Measurements from ENCODE around the gene MASP1.
"Not testable (repeated sequence)": the region's sequence is repeated elsewhere in the genome, so short reads cannot be mapped to it uniquely, and the experiment has no call there.

Gene MASP1

DNA sequence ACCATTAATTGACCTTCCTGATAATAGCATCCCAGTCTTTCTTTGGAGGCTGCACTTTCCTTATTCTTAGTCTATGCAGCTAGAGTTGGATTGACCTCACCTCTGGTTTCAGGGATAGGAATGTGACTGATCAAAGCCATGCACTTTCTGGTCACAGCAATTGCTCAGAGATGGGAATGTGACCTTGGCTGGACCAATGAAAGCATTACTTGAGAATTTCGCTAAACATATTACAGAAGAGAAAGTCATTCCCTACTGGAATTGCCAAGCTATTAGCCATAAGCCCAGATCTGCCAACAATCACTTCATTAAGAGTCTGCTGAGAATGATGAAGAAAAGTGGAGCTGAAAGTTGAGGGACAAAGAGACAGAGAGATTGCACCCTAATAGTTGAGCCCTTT lies 61.5 kb downstream of the MASP1 start:
- no peak for DNase-seq

DNA sequence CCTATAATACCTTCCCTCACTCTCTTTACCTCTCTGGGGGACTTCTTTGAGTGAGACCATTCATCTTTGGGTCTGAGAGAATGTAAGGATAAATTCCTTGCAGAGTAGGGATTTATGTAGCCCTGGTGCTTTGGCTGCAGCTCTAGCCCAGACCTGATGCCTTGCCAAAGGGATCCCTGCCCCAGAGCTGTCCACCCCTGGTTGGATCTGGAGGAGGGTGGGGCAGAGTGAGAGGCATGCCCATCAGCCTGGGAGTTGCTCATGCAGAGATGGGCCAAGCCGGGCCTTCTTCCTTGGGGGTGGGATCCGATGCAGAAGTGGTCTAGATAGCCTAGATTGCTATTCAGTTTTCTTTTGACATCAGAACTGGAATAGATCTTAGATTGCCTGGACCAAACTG lies 62.8 kb downstream of the MASP1 start:
- DNase-seq = no peak

DNA sequence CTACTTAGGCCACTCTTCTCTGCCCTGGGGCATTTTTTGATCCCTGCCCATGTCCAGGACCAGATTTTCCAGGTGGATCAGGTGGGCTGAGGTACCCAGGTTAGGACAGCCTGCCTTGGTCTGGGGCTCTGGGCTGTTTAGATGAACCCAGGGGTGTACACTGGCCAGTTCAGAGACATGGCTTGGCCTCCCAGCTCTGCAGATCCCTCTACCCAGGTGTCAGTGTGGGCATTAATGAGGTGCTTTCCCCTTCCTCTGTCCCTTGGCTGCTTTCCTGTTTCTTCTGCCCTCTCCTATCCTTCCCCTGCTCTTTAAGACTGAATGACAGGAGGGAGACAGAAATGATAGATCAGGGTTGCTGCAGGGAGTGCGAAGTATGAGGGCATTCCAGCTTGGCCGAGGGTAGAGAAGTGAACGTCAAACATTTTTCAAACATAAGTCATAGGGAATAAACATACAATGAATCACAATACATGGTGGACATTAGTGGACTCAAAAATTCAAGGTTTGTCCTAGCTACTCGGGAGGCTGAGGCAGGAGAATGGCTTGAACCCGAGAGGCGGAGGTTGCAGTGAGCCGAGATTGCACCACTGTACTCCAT lies 63.8 kb downstream of the MASP1 start:
- DNase-seq = no peak

DNA sequence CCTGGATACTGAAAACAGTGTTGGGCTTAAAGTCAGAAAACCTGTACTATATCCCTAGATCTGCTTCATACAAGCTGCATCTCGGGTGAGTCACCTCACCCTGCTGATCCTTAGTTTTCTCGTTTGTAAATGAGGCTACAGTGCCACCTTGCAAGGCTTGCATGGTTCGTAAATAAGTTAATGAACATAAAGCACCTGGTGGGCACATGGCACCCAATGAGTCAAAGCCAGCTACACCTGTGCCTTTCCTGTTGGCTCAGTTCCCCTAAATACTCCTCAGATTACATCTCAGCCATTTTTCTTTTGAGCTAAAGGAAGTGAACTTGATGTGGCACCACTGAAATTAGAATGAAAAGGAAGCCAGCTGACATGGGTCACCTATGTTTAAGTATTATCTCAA lies 67.7 kb downstream of the MASP1 start:
- DNase-seq = no peak

DNA sequence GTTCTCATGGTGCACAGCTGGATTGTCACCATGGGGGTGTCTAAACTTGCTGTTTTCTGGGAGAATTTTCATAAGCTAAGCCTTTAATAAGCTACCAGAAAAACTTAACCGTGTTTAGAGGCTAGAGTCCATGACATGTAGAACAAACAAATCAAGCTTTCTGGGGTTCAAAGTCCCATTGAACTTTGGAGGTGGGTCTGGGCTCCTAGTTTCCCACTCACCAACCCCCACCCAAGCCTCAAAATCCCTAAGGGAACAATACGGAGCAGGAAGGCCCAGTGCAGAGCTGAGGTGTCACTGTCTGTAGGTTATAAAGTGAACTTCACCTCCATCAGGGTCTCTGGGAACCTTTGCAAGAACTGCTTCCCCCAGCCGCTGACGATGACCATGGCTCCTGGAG lies 68.7 kb downstream of the MASP1 start:
- DNase-seq = no peak

DNA sequence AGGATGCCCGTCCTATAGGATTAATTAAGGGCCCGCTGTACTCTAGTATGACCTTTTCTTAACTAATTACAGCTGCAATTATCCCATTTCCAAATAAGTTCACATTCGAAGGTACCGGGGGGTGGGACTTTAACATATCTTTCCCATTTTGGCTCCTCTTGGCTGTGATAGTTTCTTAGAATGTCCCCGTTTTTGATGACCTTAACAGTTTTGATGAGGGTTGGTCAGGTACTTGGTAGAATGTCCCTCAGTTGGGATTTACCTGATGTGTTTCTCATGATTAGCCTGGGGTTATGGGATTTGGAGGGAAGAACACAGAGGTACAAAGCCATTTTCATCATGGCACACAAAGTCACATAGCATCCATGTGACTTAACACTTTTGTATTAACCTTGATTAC lies 76.1 kb downstream of the MASP1 start:
- no peak for DNase-seq

DNA sequence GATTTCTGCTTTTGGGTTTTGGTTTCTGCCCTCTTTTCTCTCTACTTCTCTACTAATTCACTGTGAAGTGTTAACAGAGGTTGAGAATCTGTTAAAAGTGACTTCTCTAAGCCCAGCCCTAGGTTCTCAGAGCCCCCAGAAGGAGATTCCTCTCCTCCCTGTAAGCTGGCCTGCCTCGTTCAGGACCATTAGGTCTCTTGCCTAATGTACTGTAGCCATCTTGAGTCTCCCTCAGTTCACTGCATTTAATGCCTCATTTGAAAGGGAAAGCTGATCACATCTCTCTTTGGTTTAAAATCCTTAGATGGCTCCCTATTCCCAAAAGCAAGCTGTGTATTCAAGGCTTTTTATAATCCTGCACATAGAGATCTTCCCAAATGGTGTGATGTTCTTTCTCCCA lies 77.9 kb downstream of the MASP1 start:
- no peak for DNase-seq

DNA sequence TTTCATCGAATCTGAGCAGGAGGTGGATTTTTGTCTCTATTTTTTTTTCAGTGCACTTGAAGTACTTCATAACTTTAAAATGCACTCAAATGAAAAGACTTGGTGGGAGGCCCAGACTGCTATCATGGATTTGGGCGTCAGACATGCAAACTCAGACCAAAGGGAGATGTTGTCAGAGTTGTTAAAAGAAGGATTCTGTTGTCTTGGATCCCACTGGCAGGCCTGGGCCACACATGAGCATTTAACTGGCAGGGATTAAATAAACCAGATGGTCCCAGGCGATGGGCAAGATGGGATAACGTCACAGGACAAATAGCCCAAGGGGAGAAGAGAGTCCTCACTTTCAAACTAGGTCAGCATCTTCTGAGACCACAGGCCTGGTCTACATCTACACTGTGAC lies 78.8 kb downstream of the MASP1 start:
- peak in 1 of 51 donors; percentile 3 for DNase-seq

DNA sequence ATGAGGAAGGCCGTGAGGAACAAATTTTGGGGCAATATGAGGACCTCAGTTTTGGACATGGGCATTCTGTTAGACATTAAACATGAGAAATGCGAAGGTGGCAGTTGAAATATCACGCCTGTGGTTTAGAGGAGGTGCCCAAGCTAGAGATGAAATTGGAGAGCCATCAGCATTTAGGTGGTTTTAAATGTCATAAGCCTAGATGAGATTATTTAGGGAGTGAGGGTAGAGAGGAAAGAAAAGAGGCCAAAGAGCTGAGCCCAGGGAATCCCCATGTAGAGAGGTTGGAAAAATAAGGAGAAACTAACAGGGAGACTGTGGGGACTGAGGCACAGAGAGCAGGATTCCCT lies 79.4 kb downstream of the MASP1 start:
- DNase-seq = no peak

DNA sequence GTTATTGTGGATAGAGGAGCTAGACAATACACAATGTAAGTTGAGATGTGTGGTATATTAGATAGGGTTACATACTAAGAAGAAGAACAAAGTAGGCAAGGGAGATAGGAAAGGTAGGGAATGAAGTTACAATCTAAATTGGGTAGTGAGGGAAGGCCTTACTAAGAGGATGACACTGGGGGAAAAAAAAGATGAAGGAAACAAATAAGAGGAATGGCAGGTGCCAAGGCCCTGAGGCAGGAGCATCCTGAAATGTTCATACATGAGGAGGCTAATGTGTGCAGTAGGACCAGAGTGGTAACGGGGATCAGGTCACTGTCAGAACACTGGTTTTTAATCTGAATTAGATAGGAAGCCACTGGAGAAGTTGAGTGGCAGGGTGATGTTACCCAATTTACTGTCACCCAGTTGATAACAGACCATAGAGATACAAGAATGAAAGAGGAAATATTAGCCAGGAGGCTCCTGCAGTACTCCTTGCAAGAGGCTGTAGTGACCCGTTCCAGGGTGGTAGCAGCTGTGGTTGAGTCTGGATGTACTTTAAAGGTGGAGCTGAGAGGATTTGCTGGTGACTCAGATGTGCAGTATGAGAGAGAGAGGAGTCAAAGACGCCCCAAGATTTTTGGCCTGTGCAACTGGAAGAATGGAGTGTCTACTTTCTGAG lies 79.9 kb downstream of the MASP1 start:
- no peak for DNase-seq

DNA sequence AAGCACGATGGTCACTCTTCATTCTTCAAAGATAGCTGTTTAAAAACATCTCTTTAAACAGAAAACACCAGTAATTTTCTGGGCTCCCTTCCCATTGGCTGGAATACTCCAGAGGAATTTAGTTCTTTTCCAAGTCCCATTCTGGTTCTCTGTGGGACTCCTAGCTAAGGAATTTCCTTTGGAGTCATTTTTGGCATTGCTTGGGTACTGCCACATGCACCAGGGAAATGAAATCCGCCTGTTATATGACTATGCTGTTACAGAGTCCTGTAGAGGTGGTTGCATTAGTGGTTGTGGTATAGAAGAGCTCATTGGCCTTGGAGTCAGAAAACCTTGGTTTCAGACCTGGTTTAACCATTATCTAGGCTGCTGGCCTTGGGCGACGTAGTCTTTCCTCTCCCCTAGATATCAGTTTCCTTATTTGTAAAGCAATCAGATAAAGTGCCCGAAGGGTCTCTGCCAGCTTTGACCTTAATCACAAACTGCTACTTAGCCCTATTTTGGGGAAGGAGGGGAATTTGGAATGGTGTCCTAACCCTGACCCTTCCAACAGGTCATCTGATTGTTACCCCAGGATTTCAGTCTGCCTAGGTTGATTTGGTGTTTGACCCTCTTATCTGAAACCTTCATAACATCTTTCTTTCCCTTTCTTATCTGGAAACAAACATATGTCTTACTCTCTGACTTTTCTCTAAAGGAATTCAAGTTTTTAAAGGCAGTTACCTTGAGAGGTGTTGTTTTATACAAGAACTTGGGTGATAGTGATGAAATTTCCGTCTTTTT lies 80.8 kb downstream of the MASP1 start:
- DNase-seq = peak in 1 of 51 donors; percentile 2

DNA sequence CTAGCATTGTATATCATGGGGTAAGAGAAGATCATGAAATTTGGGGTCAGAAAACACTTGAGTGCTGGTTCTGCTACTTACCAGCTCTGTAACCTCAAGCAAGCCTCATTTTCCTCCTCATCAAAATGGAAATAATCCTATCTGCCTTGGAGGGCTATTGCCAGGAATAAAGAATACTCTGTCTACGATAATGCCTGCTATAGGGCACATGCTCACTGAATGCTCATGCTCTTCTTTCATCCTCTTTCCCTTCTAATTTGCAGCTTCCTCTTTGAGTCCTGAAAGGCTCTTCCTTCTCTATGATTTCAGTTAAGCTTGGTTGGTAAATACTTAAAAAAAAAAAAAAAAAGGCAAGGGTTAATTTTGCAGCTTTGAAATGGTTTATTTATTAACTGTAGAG lies 81.4 kb downstream of the MASP1 start:
- no peak for DNase-seq

DNA sequence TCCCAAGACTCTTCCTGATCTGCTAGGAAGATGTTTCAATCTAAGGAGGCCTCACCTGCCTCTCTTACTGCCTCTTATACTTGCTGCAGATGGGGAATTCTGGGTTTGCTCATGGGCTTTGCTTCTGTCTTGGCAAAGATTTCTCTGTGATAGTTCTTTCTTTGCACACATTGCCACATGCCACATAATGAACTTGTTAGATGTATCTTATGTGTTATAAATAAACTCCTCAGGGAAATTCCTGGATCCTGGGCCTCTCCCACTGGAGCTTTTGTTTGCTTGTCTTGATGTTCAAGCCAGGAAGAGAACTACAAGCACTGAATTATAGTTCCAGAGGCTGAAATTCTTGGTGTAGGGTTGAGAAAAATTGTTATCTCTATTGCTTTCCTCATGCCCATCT lies 82.0 kb downstream of the MASP1 start:
- DNase-seq = no peak

DNA sequence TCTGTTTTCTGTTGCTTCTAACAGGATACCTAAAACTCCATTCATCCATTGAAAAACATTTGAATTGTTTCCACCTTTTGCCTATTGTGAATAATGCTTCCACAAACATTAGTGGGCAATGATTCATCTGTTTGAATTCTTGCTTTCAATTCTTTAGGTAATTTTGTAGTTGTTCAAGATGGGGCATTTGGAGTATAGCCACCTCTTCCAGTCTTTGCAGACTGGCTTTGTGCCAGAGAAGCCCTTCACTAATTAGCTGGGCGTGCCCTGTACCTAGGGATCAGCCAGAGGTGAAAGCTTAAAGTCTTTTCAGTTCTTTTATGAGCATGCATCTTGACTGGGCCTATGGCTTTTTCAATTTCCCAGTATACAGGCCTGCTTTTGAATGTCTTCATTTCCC lies 83.4 kb downstream of the MASP1 start:
- DNase-seq = no peak

DNA sequence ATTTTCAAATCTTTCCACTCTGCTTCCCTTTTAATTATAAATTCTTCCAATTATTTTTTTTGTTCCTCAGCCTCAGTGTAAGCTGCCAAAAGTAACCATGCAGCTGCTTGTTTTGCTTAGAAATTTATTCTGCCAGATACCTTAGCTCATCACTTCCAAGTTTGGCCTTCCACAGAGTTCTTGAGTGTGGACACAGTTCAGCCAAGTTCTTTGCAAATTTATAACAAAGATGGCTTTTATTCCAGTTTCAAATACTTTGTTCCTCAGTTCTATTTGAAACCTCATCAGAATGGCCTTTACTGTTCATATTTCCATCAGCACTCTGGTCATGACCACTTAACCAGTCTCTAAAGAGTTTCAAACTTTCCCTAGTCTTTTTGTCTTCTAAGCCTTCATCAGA lies 83.9 kb downstream of the MASP1 start:
- DNase-seq = peak in 1 of 51 donors; percentile 21

DNA sequence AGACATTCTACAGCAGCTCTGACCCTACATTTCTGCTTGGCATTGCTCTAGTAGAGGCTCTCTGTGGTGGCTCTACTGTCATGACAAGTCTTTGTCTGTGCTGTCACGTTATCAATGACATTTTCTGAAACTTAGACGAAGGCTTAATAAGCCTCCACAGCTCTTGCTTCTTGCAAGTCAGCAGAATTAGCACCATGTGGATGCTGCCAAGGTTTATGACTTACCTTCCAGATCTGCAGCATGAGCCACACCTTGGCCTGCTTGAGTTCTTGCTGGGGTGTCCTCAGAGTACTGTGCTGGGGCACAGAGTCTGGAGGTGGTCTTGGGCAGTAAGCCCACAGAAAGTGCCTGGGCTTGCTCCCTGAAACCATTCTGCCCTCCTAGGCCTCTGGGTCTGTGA lies 84.5 kb downstream of the MASP1 start:
- no peak for DNase-seq

DNA sequence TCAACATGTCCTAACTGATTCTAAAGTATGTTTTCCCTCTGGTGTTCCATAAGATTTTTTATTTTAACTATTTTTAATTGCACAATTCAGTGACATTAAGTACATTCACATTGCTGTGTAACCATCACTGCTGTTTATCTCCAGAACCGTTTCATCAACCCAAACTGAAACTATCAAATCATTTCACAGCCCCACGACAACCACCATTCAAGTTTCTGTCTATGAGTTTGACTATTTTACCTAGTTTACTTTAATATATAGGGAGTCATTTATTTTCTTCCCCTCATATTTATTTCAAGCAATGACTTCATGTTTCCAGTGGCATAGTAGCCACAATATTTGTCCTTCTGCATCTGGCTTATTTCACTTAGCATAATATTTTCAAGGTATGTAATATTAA lies 85.9 kb downstream of the MASP1 start:
- DNase-seq = no peak

DNA sequence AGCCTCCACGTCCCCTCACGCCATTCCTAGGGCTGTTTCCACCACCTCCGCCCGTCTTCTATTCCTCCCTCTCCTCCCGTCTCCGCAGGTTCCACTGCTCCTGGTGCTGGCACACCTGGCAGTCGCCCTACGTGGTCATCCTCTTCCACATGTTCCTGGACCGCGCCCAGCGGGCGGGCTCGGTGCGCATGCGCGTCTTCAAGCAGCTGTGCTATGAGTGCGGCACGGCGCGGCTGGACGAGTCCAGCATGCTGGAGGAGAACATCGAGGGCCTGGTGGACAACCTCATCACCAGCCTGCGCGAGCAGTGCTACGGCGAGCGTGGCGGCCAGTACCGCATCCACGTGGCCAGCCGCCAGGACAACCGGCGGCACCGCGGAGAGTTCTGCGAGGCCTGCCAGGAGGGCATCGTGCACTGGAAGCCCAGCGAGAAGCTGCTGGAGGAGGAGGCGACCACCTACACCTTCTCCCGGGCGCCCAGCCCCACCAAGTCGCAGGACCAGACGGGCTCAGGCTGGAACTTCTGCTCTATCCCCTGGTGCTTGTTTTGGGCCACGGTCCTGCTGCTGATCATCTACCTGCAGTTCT lies 92.0 kb downstream of the MASP1 start:
- DNase-seq = not testable (repeated sequence)

DNA sequence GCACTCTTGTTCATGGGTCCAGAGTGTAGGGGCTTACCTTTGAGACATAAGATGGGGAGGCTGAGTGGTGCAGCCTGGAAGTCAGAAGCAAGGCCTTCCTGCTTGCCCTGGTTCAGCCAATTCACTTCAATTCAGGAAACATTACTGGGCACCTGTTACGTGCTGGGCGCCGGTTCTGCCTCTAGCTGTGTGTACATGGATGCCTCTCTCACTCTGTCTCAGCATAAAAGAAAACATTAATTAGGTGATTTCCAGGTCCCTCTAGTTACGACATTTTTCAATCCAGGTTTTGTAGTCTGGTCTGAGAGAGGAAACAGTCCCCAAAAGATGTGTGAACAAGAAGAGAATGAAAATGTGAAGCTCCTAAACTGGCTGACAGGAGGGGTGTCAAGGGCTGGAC lies 93.0 kb downstream of the MASP1 start:
- DNase-seq = no peak

DNA sequence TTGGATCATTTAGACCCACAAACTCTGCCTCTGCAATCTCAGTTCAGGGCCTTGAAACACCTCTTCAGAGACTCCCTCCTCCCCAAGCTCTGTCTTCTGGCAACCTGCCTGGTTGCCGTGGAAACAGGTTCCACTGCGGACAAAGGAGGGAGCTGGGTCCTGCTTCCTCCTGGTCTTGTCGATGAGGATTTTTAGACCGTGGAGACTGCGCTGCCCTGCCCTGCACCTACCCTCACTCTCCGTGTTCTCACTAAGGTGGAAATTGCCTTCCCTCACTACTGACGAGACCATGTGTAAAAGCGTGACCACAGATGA lies 94.2 kb downstream of the MASP1 start, which contains the start of gene RTP1:
Gene RTP1, plus strand, starts transcription at position 152 of the 315 bp plus-strand sequence. Its CDS starts 30 bp downstream, at position 182.
- DNase-seq = peak in 24 of 51 donors; percentile 3 to 56 (median 20)

DNA sequence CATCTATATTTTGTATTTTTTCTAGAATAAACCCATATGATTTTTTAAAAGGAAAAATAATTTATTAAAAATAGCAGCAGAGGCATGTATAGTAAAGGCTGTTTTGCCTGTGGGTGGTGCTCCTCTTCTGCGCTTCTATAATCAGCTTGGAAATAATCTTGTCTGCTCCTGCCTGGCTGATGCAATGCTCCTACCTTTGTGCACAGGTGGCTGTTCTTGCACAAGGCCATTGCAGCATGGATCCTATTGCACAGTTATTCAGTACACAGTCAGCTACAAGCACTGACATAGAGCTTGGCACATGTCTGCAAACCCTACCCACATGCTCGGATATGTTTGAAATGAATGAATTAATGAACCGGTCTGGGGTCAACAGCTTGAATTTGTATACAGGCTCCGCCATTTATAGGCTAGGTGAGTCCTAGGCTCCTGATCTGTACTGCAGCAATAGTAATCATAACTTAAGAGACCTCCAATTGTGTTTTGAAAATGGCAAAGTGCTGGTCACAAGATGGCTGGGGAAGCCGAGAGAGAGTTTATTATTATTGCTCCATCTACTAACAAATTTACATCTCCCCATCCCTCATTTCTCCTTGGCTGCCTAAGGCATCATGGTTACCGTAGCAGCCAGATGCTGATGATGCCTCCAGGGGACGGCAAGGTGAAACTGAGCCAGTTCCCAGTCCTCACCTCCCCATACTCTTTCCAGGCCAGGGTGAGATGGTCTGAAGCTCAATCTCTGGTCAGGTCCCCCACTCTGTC lies 94.8 kb downstream of the MASP1 start:
- DNase-seq = no peak

DNA sequence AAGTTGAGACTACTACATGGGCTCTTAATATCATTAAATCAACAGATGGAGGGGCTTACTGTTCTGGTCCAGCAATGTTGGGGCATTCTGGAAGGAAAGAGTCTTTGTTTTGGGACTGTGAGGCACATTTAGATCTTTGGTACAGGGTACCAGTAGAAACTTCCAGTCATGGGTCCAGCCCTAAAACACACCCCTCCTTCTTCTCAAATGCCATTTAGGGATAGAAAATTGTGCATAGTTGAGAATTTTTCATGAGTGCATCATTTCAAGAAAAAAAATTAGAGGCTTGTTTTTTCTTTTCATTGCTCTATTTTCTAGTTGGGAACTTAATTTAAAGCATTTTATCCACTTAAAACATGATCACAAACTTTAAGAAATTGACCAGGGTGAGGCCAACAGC lies 98.4 kb downstream of the MASP1 start:
- DNase-seq = no peak

Measured in hypothalamus (tissue), 51 donors.